Stimulated activated CD4-positive, alpha-beta T cell treated with anti-CD3 and anti-CD28 coated beads, Interleukin-4, amount 100 ng/mL, for 4 hours (primary cell): Measurements from ENCODE around the gene CAPN5.

ENCODE experiments used
- DNase-seq, 2 experiments: peaks; one replicate each; pipeline ENCODE4 v3.0.0-alpha.2; 2020

Gene CAPN5

DNA sequence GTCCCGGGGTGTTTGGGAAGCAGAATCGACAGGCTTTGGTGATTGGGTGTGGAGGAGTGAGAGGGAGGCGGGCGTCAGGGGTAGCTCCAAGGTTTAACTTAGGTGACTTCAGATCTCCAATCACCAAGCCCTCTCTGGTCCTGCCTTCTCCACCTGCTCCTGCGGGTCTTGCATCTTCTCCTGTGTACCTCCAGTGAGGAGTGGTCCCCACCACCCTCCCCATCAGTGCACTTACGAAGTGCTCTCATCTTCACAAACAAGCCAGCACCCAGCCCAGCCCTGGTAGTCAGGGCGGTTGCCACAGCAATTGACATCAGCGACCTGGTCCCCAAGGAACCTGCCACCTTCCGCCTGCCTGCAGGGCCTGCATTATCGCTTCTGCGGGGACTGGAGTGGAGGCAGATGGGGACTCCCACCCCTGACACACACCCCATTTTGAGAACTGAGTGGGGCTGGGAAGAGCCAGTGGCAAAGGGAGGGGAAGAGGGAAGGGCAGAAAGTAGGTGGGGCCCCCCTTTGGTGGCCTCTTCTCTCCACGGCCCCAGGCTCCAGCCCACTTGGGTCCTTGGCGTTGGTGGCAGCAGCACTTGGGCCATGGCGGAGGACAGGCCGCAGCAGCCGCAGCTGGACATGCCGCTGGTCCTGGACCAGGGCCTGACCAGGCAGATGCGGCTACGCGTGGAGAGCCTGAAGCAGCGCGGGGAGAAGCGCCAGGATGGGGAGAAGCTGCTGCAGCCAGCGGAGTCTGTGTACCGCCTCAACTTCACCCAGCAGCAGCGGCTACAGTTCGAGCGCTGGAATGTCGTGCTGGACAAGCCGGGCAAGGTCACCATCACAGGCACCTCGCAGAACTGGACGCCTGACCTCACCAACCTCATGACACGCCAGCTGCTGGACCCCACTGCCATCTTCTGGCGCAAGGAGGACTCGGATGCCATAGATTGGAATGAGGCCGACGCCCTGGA, 35.8 kb downstream of the CAPN5 start, which contains the start of gene OMP:
OMP (plus strand) TSS at position 595 of the 965 bp plus-strand sequence; CDS start at position 595, 0 bp downstream.
- no peak for DNase-seq

DNA sequence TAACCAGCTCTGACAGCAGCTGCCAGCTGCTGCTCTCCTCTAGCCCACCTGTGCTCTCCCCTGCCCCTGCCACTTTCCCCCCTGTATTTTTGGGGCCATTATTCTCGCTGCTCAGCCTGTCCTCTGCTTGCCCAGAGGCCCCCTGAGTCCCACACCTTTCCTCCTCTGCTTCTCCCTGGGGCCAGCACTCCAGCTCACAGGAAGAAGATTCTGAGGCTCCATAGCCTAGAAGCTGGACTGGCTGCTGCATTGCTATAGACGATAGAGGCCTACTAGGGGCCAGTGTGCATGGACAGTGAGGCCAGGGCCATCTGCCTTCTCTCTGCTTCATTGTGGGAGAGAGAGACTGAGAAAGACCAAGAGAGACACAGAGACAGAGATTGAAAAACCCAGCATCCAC, 36.5 kb downstream of the CAPN5 start:
- no peak for DNase-seq

DNA sequence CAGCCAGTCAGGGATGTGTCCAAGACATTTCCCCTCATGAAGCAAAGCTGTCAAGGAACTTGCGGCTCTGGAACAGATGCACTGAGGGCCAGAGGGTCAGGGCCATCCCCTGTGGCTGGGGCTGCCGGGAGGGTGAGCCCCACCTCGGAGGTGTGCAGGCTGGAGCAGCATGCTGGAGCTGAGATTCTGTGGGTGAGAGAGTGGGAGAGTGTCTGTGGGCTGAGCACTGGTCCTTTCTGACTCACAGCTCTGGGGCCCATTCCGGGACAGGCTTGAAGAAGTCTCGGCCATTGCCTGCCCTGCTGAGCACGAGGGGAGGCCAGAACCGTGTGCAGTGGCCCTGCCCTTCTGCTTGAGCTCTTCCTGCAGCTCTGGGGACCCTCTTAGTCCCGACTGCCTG, 38.0 kb downstream of the CAPN5 start:
- no peak for DNase-seq

DNA sequence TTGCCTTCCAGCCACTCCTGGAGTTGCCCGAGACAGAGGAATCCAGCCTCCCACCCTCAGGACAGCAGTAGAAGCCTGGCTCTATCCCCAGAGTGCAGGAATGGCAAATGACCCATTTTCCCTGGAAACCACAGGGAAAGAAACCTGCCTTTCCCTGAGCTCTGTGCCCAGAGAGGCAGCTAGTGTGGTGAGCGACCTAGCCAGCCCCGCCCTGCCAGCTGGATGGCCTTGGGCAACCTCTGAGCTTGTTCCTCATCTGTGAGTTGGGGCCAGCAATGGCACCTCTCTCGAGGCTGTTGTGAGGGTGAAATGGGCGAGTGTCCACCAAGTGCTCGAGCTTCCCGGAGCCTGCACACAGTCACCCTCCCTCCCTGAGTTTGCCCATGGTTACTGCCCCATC, 39.5 kb downstream of the CAPN5 start:
- DNase-seq, result no peak

DNA sequence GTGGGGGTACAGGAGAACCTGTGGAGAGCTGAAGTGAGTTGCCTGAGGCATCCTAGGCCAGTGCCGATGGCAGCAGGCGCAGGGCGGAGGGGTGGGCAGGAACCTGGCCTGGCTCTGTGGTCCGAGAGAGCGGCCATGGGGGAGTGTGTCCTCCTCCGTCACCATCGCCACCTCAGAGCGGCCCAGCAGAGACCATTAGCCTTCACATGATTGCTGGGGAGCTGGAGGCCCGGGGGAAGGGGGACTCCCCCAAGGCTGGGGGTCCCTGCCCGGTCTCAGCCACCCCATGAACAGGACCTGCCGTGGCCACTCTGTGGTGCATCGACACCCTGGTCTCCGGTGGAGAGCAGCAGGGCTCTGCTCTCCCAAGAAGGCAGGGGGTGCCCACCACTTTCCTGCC, 40.0 kb downstream of the CAPN5 start:
- DNase-seq, result no peak

DNA sequence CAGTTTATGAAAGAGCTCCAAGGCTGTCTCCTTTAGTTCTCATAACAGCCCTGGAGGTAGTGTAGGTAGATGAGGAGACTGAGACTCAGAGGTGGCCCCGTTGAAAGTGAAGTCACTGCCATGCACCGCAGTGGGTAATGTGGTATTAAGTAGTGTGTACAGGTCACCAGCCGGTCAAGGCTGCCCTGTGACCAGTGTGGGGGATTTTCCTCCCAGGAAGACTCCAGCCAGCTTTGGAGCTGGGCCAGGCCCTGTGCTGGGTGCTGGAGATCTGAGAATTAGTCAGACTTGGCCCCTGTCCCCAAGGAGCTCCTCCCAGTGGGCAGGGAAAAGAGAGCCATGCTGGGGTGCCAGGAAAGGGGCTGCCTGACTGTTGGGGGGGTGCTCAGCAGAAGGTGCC, 41.2 kb downstream of the CAPN5 start:
- DNase-seq, result no peak

DNA sequence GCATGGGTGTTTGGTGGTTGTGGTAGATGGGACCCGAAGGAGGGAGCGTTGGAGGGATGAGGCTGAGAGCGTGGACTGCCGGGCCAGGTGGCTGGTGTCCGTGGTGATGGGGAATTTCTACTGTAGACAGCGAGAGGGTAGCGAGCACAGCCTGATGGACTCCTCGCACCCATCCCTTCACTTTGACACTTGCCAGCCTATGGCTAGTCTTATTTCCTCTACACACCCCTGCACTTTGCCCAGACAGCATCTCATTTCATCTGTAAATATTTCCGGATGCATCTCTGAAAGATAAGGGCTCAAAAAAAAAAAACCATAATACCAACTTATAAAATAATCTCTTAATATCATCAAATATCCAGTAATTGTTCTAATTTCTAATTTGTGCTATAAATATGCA, 41.7 kb downstream of the CAPN5 start:
- no peak for DNase-seq

DNA sequence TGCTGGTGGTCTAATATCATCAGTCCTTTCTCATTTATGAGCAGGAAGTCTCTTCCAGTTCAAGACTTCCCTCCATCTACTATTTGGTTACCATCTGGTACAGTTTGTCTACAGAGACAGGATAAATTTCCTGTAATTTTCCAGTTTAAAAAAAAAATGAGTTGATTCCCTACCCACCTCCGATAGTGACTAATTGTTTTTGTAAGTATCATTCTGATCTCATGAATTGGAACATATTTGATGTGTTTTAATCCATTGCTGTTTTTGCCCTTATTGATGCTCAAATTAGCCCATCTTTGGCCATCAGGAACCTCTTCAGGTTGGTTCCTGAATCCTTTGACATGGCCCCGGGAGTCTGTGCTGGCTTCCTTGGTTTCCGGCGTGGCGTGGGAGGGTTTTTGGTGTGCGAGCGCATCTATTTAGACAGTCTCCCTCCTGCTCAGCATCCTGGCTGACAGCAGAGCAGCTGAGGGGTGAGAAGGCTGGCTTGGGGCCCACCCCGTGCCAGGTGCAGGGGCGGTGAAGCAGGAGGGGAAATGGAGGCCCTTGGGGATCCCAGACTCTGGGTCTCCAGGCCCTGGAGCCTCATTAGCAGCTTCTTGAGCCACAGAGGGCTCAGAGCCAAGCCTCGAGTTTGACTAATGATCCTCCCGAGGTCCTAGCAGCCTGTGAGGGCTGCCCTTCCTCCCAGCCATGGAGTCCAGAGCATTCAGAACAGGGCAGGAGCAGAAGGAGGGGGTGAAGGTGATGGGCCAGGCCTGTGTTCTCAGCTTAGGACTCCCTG, 42.7 kb downstream of the CAPN5 start:
- no peak for DNase-seq

DNA sequence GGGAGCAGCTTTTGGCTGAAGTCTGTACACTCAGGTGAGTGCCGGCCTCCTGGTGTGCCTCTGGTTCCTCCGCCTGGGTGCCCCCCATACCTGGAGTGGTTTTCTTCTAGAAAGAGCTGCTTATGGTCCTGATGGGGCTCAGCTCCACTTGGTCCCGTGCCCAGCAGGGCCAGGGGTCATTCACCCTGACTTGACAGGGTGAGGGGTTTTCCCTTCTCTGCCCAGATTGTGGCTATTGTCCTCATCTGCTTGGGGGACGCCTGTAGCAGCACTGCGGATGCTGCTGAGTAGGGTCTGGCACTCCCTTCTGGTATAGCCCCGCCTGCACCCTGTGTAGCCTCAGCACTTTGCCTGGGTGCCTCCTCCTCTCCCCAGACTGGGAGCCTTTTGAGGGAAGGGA, 44.1 kb downstream of the CAPN5 start:
- no peak for DNase-seq

DNA sequence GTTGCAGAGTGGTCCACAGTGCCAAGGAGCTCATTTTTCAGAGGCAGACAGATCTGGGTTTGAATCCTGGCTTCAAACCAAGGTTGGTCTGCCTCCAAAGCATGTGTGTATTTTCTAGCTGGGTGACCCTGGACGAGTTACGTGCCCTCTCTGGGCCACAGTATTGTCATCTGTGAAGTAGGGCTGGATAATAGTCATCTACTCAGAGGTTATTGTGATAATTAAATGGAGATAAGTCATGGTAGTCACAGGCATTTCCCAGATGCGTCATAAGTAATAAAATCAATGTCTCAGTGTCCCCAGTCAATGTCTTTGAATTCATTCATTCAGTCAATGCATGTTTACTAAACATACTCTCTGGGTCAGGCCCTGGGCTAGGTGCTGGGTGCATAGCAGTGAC, 44.5 kb downstream of the CAPN5 start:
- DNase-seq, result no peak

DNA sequence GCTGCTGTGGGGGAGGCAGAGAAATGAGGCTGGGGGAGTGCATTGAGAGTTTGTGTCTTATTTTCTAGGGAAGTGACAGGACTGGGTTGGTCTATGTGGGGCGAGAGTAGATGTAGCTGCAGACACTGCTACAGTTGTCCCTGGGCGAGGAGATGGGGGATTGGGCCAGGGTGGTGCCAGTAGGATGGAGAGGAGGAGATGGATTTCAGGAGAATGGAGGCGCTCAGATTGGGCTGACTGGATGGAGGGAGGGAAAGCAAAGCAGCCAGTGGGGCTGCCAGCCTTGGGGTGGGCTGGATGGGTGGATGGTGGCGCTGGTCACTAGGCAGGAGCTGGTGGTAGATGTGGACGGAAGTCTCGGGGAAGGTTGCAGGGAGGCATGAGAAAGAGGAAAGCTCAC, 45.2 kb downstream of the CAPN5 start:
- no peak for DNase-seq

DNA sequence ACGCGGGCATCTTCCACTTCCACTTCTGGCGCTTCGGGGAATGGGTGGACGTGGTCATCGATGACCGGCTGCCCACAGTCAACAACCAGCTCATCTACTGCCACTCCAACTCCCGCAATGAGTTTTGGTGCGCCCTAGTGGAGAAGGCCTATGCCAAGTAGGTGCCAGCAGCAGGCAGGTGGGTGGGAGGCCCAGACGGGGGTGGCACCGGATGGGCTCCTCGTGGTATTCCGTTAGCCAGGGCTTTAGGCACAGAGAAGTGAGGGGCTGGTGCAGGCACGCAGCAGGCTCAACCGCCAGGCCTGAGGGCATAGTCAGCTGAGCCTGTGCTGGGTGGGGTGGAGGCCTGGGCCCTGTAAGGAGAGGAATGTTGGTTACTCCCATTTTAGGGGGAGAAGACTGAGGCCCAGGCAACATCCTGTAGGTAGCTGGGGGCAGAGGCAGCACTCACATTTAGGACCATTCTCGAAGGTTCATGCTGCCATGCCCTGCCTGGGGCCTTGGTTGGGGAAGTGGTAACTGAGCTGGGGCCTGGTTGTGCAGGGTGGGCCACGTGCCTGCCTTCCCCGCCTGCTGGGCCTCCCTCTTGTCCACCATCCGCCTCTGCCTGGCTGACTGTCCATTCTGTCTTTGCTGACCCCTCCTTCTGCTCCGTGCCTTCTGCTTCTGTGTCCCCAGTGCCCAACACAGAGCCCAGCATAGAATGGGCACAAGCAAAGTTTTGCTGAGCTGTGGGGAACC, 46.0 kb downstream of the CAPN5 start:
- DNase-seq, result no peak

DNA sequence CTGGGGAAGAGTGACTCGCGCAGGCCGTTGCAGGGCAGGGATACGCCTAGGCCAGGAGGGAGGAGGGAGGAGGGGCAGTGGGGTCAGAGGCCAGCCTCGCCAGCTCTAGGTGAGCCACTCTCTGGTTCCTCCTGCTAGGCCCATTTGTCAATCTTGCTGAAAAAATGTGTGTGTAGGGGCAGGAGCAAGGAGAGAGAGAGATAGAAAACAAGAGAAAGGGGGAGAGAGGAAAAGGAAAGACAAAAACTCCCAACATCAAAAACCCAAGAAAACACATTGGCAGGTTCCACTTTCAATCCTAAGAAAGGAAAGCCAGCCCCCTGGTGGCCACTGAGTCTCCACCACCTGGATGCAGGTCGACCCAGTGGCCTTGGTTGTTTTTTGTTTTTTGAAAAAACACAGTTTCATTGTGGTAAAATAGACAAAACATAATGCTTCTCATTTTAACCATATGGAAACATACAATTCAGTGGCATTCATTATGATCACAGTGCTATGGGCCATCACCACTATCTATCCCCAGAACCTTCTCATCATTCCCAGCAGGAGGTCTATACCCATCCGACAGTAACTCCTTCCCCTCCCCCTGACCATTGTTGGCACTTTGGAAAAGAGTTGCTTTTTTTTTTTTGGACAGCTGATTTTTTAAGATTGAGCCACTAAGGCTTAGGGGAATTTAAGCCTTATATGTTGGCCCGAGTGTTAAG, 46.8 kb downstream of the CAPN5 start:
- DNase-seq, result no peak

DNA sequence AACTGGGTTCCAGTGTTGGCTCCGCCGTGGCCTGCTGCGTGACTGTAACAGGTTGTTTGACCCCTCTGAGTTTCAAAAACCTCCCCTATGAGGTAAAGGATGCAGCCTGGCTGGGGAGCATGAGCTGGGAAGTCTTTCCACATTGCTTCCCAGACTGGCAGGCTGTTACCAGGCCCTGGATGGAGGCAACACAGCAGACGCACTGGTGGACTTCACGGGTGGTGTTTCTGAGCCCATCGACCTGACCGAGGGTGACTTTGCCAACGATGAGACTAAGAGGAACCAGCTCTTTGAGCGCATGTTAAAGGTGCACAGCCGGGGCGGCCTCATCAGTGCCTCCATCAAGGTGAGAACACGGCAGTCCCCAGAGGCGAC, 47.3 kb downstream of the CAPN5 start:
- no peak for DNase-seq

DNA sequence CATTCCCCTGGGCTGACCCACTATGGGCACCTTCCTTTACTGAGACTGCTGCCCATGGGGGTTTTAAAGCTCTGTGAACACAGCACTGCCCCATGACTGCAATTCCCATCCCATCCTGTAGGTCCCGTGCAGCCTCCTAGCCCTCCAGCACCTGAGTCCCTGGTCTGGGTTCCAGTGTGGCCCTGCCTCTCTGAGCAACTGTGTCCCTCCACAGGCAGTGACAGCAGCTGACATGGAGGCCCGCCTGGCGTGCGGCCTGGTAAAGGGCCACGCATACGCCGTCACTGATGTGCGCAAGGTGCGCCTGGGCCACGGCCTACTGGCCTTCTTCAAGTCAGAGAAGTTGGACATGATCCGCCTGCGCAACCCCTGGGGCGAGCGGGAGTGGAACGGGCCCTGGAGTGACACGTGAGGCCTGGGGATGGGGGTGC, 48.4 kb downstream of the CAPN5 start:
- DNase-seq, result no peak

DNA sequence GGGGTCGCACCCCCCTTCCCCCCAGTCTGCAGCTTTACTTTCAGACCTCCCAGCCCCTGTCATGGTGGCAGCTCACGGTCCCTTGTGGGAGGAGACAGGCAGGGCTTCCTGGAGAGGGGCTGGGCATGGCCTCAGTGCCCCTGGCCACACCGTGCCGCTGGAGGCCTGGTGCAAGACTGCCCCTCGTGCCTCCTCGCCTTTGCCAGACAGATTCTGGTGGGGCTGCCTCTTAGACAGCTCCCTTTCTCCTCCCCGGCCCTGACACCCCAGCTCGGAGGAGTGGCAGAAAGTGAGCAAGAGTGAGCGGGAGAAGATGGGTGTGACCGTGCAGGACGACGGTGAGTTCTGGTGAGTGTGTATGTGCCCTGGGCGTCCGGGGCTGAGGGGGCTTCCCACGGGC, 49.2 kb downstream of the CAPN5 start:
- no peak for DNase-seq

DNA sequence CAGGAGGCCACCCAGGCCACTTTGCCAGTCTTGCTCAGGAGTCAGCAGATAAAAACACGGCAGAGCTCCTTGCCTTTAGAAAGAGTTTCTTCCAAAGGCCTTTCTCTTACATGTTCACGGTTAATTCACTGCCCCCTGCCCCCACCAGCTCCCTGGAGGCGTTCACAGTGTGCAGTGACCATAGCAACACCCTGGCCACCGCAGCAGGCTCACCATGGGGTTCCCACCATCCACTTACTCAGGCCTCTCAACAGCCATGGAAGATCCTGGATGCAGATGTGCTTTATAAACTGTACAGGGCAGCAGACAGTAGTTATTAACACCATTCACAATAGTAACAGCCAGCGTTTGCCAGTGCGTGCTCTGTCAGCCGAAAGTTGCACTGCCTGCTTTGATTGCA, 50.7 kb downstream of the CAPN5 start:
- no peak for DNase-seq

DNA sequence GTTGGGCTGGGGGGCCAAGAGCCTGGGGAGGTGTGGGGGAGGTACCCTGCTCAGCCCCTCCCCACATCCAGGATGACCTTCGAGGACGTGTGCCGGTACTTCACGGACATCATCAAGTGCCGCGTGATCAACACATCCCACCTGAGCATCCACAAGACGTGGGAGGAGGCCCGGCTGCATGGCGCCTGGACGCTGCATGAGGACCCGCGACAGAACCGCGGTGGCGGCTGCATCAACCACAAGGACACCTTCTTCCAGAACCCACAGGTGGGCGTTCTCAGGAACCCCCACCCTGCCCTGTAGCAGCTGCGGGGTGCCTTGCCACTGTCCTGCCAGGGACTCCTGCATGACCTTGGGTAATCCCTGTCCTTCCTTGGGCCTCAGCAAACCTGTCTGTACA, 51.3 kb downstream of the CAPN5 start:
- no peak for DNase-seq

DNA sequence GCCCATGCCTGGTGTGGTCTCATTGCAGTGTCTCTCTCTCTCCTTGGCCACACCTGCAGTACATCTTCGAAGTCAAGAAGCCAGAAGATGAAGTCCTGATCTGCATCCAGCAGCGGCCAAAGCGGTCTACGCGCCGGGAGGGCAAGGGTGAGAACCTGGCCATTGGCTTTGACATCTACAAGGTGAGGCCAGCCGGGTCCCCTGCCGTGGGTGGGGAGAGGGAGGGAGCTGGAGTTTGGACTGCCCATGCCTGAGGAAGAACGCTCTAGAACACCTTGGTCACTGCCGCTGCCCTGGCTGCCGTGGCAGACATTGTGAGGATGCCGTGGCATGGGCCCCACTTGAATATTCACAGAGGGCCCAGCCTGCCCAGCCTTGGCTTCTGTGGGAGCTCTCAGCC, 52.2 kb downstream of the CAPN5 start:
- no peak for DNase-seq

DNA sequence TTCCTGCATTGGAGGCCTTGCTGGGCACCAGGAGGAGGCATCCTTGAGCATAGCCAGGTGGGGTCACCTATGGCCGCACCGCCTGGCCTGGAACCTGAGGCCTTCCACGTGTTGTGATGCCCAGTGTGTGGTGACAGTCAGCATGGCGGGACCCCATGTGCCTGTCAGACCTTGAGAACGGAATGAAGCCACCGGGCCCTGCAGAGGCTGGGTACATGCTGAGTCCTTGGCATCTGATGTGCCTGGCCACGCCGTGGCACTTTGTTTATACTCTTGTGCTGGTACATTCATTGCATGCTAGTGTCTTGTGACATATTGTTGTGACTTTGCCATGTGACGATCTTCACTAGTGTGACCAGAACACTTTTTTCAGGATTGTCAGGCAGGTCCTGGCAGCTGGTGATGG, 52.8 kb downstream of the CAPN5 start:
- no peak for DNase-seq

DNA sequence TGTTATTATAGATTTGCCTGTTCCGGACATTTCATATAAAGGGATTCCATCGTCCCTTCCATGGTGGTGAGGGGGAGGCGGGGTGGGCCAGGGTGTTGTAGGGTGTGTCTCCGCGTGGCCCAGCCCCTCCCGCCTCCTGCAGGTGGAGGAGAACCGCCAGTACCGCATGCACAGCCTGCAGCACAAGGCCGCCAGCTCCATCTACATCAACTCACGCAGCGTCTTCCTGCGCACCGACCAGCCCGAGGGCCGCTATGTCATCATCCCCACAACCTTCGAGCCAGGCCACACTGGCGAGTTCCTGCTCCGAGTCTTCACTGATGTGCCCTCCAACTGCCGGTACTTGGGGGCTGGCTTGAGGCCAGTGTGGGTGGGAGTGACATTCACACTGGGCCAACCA, 53.8 kb downstream of the CAPN5 start:
- DNase-seq, result no peak

DNA sequence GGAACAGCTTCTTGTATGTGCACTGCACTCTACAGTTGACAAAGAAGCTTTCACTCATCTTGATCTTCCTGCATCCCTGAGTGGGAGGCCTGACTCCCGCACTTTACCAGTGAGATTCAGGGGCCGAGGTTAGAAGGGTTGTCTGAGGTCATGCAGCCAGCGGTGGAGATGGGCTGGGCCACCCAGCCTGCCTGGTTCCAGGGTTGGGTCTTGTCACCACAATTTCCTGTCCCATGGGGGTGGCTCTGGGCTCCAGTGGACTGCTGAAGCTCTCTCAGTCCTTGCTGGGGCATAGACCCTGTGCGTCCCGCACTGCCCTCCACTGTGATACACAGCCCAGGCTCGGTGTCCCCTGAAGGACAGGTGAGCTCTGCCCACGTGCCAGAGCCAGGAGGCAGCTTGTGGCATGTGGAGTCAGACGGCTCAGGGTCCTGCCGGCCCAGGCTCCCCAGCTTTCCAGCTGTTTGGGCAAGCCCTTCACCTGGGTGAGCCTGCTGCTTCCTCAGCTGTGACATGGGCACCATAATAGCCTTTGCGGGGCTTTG, 54.4 kb downstream of the CAPN5 start:
- no peak for DNase-seq
